Trophoblast cell (in vitro differentiated cells and primary cell): Measurements from ENCODE around the gene CSMD2.
A peak's percentile ranks its signal among the peaks of the same experiment; 100 is the strongest.

Source experiments
- DNase-seq, 2 donors: peaks; one replicate each; pipeline ENCODE4 v3.0.0-alpha.2; 2016
- H2AFZ ChIP-seq: 2 replicates; pipeline ENCODE4 v1.6.1; 2013; ENCODE audit warnings: low read length, moderate library complexity, mild to moderate bottlenecking; ENCODE audit not compliant: insufficient read depth, poor library complexity
- H2AK5ac ChIP-seq: 2 replicates; pipeline ENCODE4 v1.6.1; 2013; ENCODE audit warnings: mild to moderate bottlenecking, low read length
- H2BK120ac ChIP-seq: 2 replicates; pipeline ENCODE4 v1.6.1; 2013; ENCODE audit warnings: low read length, mild to moderate bottlenecking, moderate library complexity; ENCODE audit not compliant: insufficient read depth, poor library complexity
- H2BK12ac ChIP-seq: 2 replicates; pipeline ENCODE4 v1.6.1; 2013; ENCODE audit warnings: mild to moderate bottlenecking, low read length, moderate library complexity
- H2BK5ac ChIP-seq: 2 replicates; pipeline ENCODE4 v1.6.1; 2013; ENCODE audit warnings: low read length, low read depth, moderate library complexity, mild to moderate bottlenecking; ENCODE audit not compliant: poor library complexity
- H3K14ac ChIP-seq: 2 replicates; pipeline ENCODE4 v1.6.1; 2013; ENCODE audit warnings: mild to moderate bottlenecking, low read length
- H3K18ac ChIP-seq: 2 replicates; pipeline ENCODE4 v1.6.1; 2013; ENCODE audit warnings: mild to moderate bottlenecking, low read length
- H3K23ac ChIP-seq: 2 replicates; pipeline ENCODE4 v1.6.1; 2013; ENCODE audit warnings: low read length
- H3K27ac ChIP-seq: 2 replicates; pipeline ENCODE4 v1.5.1; 2013; ENCODE audit warnings: low read depth, mild to moderate bottlenecking, inconsistent platforms, low read length, moderate library complexity
- H3K27me3 ChIP-seq: 2 replicates; pipeline ENCODE4 v1.6.1; 2013; ENCODE audit warnings: inconsistent platforms, mild to moderate bottlenecking, low read length, moderate library complexity; ENCODE audit not compliant: insufficient read depth
- H3K36me3 ChIP-seq, 2 experiments: 1 replicate in 1 of 2; 2 replicates in 1 of 2; pipeline ENCODE4 v1.6.1; 2013; ENCODE audit warnings: low read length in 2 of 2, mild to moderate bottlenecking in 2 of 2, moderate library complexity in 1 of 2; ENCODE audit not compliant: insufficient read depth in 2 of 2, control insufficient read depth in 1 of 2
- H3K4ac ChIP-seq: 2 replicates; pipeline ENCODE4 v1.6.1; 2013; ENCODE audit warnings: low read depth, mild to moderate bottlenecking, low read length, moderate library complexity
- H3K4me1 ChIP-seq, 2 experiments: 1 replicate in 1 of 2; 2 replicates in 1 of 2; pipeline ENCODE4 v1.6.1; 2013; ENCODE audit warnings: low read length in 2 of 2, mild to moderate bottlenecking in 2 of 2, moderate library complexity in 1 of 2; ENCODE audit not compliant: insufficient read depth in 2 of 2, control insufficient read depth in 1 of 2
- H3K4me2 ChIP-seq: 2 replicates; pipeline ENCODE4 v1.6.1; 2013; ENCODE audit warnings: inconsistent platforms, mild to moderate bottlenecking, low read length, moderate library complexity
- H3K4me3 ChIP-seq: 2 replicates; pipeline ENCODE4 v1.5.1; 2013; ENCODE audit warnings: mild to moderate bottlenecking, low read depth, low read length, inconsistent platforms
- H3K79me1 ChIP-seq: one replicate; pipeline ENCODE4 v1.6.1; 2013; ENCODE audit warnings: low read length
- H3K79me2 ChIP-seq: 2 replicates; pipeline ENCODE4 v1.6.1; 2013; ENCODE audit warnings: low read length, mild to moderate bottlenecking; ENCODE audit not compliant: control insufficient read depth, insufficient read depth, poor library complexity
- H3K9ac ChIP-seq: 2 replicates; pipeline ENCODE4 v1.6.1; 2013; ENCODE audit warnings: mild to moderate bottlenecking, low read length
- H3K9me3 ChIP-seq: 2 replicates; pipeline ENCODE4 v1.6.1; 2013; ENCODE audit warnings: low read depth, mild to moderate bottlenecking, control low read depth, inconsistent platforms, low read length; ENCODE audit not compliant: insufficient read depth
- H4K12ac ChIP-seq: 2 replicates; pipeline ENCODE4 v1.6.1; 2013; ENCODE audit warnings: low read depth, mild to moderate bottlenecking, low read length, moderate library complexity
- H4K8ac ChIP-seq: 2 replicates; pipeline ENCODE4 v1.6.1; 2013; ENCODE audit warnings: low read depth, mild to moderate bottlenecking, low read length, moderate library complexity
- H4K91ac ChIP-seq: one replicate; pipeline ENCODE4 v1.6.1; 2013; ENCODE audit warnings: low read depth, mild to moderate bottlenecking, low read length, moderate library complexity
- WGBS: extraction: QIAGEN DNeasy Blood & Tissue Kit; methylation state at CpG from one replicate; pipeline ENCODE4 v1.1.7; 2013; ENCODE audit warnings: missing lambda C conversion rate; ENCODE audit not compliant: insufficient read length, insufficient coverage; ENCODE audit errors: extremely low coverage; 5-methylcytosine and 5-hydroxymethylcytosine counted together

CSMD2 gene

DNA sequence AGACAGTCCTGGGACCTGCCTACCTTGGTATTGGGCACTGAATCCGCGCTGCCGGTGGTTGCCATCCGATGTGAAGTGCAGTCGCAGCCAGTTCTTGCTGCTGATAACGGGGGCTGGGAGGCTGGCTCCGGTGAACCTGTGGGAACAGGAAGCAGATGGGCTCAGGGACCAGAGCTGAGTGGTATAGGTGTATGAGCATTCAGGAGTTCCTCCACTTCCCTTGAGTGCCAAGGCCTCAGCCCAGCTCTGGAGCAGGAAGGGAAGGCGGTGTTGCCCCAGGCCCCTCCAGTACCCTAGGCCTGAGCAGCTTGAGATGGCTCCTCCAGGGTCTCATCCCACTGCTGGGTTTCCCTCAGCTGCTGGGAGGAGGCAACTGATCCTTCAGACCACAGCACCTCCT, 318.2 kb downstream of the CSMD2 start:
- Histone ChIP-seq H3K23ac (no peak overlapping the region), H3K4me2 (no peak overlapping the region), H4K8ac (no peak overlapping the region), H2AFZ (no peak overlapping the region), H3K4me3 (no peak overlapping the region), H2BK120ac (no peak overlapping the region), H3K14ac (no peak overlapping the region), H3K79me1 (no peaks in the 10 kb centered on the region), H2AK5ac (no peak overlapping the region), H2BK12ac (no peak overlapping the region), H3K4me1 (peaks cover 0 to 3% of the 10 kb centered on the region in 2 experiments), H4K91ac (no peak overlapping the region), H3K18ac (no peak overlapping the region), H4K12ac (no peak overlapping the region), H3K27ac (no peak overlapping the region), H3K27me3 (no peaks in the 10 kb centered on the region), H3K9me3 (no peaks in the 10 kb centered on the region), H3K9ac (no peak overlapping the region), H3K79me2 (no peaks in the 10 kb centered on the region), H2BK5ac (no peak overlapping the region), H3K36me3 (no peaks in the 10 kb centered on the region), H3K4ac (no peak overlapping the region)
- WGBS: no CpG with 5 or more reads among the region's 8 CpGs
- DNase-seq: no peak

DNA sequence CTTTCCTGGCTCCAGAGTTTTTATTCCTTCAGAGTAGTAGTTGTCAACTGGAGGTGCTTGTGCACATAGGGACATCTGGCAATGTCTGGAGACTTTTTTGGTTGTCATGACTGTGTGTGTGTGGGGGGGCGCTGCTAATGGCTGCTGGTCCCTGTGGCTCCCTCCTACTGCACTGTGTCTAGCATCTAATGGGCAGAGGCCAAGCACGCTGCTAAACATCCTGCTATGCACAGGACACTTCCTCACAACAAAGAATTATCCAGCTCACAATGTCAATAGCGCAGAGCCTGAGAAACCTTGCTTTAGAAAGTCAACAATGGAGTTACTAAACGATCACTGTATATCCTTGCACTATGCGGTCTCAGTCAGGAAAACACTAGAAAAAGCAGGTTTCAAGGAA, 320.9 kb downstream of the CSMD2 start:
- Histone ChIP-seq H2AFZ (no peak overlapping the region), H4K8ac (no peak overlapping the region), H3K18ac (no peak overlapping the region), H3K4me2 (no peak overlapping the region), H3K79me2 (no peaks in the 10 kb centered on the region), H2BK5ac (no peak overlapping the region), H3K9me3 (no peaks in the 10 kb centered on the region), H3K79me1 (no peaks in the 10 kb centered on the region), H2BK120ac (no peak overlapping the region), H3K4me3 (no peak overlapping the region), H3K4me1 (peaks cover 0 to 3% of the 10 kb centered on the region in 2 experiments), H3K27me3 (no peaks in the 10 kb centered on the region), H4K91ac (no peak overlapping the region), H3K14ac (no peak overlapping the region), H3K23ac (no peak overlapping the region), H4K12ac (no peak overlapping the region), H3K36me3 (no peaks in the 10 kb centered on the region), H3K9ac (no peak overlapping the region), H3K27ac (no peak overlapping the region), H2AK5ac (no peak overlapping the region), H3K4ac (no peak overlapping the region), H2BK12ac (no peak overlapping the region)
- DNase-seq: no peak
- WGBS: no CpG with 5 or more reads among the region's 5 CpGs

GRCh38 chr1:33842348-33842747, 322.7 kb downstream of the CSMD2 start:
- Histone ChIP-seq H3K4me3 (no peak overlapping the region), H2AFZ (no peak overlapping the region), H4K12ac (no peak overlapping the region), H3K79me2 (no peaks in the 10 kb centered on the region), H2BK5ac (no peak overlapping the region), H3K27me3 (no peaks in the 10 kb centered on the region), H2AK5ac (no peak overlapping the region), H4K8ac (no peak overlapping the region), H2BK120ac (no peak overlapping the region), H4K91ac (no peak overlapping the region), H3K79me1 (no peaks in the 10 kb centered on the region), H3K18ac (no peak overlapping the region), H3K4ac (no peak overlapping the region), H3K4me2 (no peak overlapping the region), H3K9me3 (no peaks in the 10 kb centered on the region), H3K14ac (no peak overlapping the region), H2BK12ac (no peak overlapping the region), H3K4me1 (no peaks in the 10 kb centered on the region), H3K23ac (no peak overlapping the region), H3K9ac (no peak overlapping the region), H3K27ac (no peak overlapping the region), H3K36me3 (no peaks in the 10 kb centered on the region)
- WGBS: no CpG with 5 or more reads among the region's 5 CpGs
- DNase-seq: no peak

DNA sequence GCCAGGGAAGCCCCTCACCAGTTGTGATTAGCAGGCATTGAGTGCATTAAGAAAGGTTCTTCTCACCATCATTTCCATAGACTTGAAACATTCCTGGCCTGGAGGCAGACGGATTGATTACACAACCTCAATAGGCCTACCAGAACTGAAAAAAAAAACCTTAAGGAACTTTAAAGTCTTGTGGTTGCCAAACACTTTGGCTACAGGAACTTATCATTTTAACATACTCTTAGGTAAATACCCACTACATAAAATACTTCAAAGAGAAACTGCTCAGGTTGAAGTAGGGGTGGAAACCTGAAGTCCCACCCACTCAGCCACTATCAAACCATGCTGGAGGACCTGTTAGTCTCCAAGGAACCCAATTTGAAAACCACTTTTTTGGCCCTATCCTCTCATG, 323.5 kb downstream of the CSMD2 start:
- Histone ChIP-seq H2AFZ (no peak overlapping the region), H2BK120ac (no peak overlapping the region), H3K23ac (no peak overlapping the region), H3K27ac (no peak overlapping the region), H3K4me2 (no peak overlapping the region), H2BK12ac (no peak overlapping the region), H3K4ac (no peak overlapping the region), H3K14ac (no peak overlapping the region), H3K4me3 (no peak overlapping the region), H2AK5ac (no peak overlapping the region), H2BK5ac (no peak overlapping the region), H4K8ac (no peak overlapping the region), H3K4me1 (no peaks in the 10 kb centered on the region), H4K91ac (no peak overlapping the region), H3K79me2 (no peaks in the 10 kb centered on the region), H3K79me1 (no peaks in the 10 kb centered on the region), H4K12ac (no peak overlapping the region), H3K27me3 (no peaks in the 10 kb centered on the region), H3K9ac (no peak overlapping the region), H3K9me3 (peaks cover 2% of the 10 kb centered on the region), H3K36me3 (no peaks in the 10 kb centered on the region), H3K18ac (no peak overlapping the region)
- no CpG with 5 or more reads among the region's 1 CpG for WGBS
- DNase-seq: peak in 1 of 2 donors; percentile 32
